Measurements from ENCODE around the gene SLC12A8. TPM values are rescaled to one million over a fixed set of nuclear protein-coding genes. Genes with fewer than 3 reads are reported as not detected.

SLC12A8 gene
- total and polyA plus RNA-seq, 2 donors from 2014 or later, result 5.4 to 29.1 TPM

DNA sequence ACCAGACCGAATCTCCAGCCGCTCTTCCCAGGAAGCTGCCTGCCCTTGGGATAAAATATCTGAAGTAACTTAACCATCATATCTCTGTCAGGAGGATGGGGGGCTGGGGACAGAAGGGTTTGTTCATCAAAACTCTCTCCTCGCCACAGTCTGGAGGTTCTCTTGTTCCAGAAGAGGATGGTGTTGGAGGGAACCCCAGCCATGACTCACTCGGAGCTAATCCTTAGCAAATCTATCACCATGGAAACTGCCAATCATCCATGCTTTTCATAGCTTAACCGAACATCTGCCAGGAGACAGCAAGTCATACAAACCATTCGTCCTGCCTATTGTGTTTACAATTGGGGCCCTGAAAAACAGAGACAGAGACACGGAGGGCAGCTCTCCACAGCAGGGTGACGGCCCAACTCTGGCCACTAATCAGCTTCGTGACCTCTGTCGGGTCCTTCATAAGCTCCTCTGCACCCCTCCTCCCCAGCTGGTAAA, 83.0 kb downstream of the SLC12A8 start:
- H3K36me3 ChIP-seq (ENCODE audit: control insufficient read depth in 2 of 3, insufficient read depth in 3 of 3, low read length in 3 of 3), result no peaks in the 10 kb centered on the region
- DNase-seq (no peak), FAIRE-seq (no peak)
- intact Hi-C loops (cut with DNase I), result no loop called here
- H3K9ac ChIP-seq (ENCODE audit: low read length in 3 of 3), result no peak overlapping the region
- no peaks in the 10 kb centered on the region for H3K4me1 ChIP-seq (ENCODE audit: control insufficient read depth in 2 of 3, insufficient read depth in 2 of 3, low read depth in 1 of 3, low read length in 3 of 3)
- TF ChIP-seq, protein P1, sequence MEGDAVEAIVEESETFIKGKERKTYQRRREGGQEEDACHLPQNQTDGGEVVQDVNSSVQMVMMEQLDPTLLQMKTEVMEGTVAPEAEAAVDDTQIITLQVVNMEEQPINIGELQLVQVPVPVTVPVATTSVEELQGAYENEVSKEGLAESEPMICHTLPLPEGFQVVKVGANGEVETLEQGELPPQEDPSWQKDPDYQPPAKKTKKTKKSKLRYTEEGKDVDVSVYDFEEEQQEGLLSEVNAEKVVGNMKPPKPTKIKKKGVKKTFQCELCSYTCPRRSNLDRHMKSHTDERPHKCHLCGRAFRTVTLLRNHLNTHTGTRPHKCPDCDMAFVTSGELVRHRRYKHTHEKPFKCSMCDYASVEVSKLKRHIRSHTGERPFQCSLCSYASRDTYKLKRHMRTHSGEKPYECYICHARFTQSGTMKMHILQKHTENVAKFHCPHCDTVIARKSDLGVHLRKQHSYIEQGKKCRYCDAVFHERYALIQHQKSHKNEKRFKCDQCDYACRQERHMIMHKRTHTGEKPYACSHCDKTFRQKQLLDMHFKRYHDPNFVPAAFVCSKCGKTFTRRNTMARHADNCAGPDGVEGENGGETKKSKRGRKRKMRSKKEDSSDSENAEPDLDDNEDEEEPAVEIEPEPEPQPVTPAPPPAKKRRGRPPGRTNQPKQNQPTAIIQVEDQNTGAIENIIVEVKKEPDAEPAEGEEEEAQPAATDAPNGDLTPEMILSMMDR (IDR thresholded peaks at IDR 0.05; ENCODE audit: borderline replicate concordance, extremely low read depth, insufficient read depth), result no peak
- H3K9me3 ChIP-seq (ENCODE audit: control insufficient read depth in 2 of 3, insufficient read depth in 1 of 3, low read length in 3 of 3), result no peaks in the 10 kb centered on the region
- H3K4me3 ChIP-seq (ENCODE audit: low read length in 3 of 3), result no peak overlapping the region
- H3K27me3 ChIP-seq (ENCODE audit: control insufficient read depth, insufficient read depth, low read length), result no peaks in the 10 kb centered on the region
- no peak overlapping the region for H3K27ac ChIP-seq (ENCODE audit: low read depth in 2 of 2, low read length in 2 of 2)

GRCh38 chr3:125128861-125129501, 83.6 kb downstream of the SLC12A8 start:
- intact Hi-C loops (cut with DNase I), result no loop called here
- no peaks in the 10 kb centered on the region for H3K9me3 ChIP-seq (ENCODE audit: control insufficient read depth in 2 of 3, insufficient read depth in 1 of 3, low read length in 3 of 3)
- H3K4me1 ChIP-seq (ENCODE audit: control insufficient read depth in 2 of 3, insufficient read depth in 2 of 3, low read depth in 1 of 3, low read length in 3 of 3), result no peaks in the 10 kb centered on the region
- H3K27me3 ChIP-seq (ENCODE audit: control insufficient read depth, insufficient read depth, low read length), result no peaks in the 10 kb centered on the region
- TF ChIP-seq, protein P1 (IDR thresholded peaks at IDR 0.05; ENCODE audit: borderline replicate concordance, extremely low read depth, insufficient read depth), result no peak
- H3K27ac ChIP-seq (ENCODE audit: low read depth in 2 of 2, low read length in 2 of 2), result no peak overlapping the region
- FAIRE-seq (no peak), DNase-seq (peak in 1 of 5 donors; percentile 37)
- H3K4me3 ChIP-seq (ENCODE audit: low read length in 3 of 3), result no peak overlapping the region
- H3K36me3 ChIP-seq (ENCODE audit: control insufficient read depth in 2 of 3, insufficient read depth in 3 of 3, low read length in 3 of 3), result no peaks in the 10 kb centered on the region
- H3K9ac ChIP-seq (ENCODE audit: low read length in 3 of 3), result no peak overlapping the region

DNA sequence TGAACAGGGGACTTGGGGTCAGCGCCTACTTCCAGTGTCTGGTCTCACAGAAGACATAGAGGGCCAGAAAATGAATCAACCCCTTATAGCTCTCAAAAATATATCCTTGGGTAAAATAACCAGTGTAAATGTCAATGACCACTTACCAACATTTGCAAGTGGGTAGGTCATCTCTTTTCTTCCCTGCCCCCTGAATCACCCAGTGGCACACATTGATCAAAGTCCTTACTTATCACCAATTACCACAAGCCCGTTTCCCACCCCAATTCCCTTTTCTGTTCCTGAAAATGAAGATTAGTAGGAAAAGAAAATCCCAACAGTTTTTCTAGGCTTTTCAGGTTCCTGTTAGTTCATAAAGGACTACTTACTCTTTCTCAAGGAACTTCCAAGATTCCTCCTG, 86.2 kb downstream of the SLC12A8 start:
- TF ChIP-seq, protein P1 (IDR thresholded peaks at IDR 0.05; ENCODE audit: borderline replicate concordance, extremely low read depth, insufficient read depth), result no peak
- no peak for FAIRE-seq
- H3K9me3 ChIP-seq (ENCODE audit: control insufficient read depth in 2 of 3, insufficient read depth in 1 of 3, low read length in 3 of 3), result no peaks in the 10 kb centered on the region
- no peaks in the 10 kb centered on the region for H3K4me1 ChIP-seq (ENCODE audit: control insufficient read depth in 2 of 3, insufficient read depth in 2 of 3, low read depth in 1 of 3, low read length in 3 of 3)
- intact Hi-C loops (cut with DNase I), result no loop called here
- no peak overlapping the region for H3K4me3 ChIP-seq (ENCODE audit: low read length in 3 of 3)
- H3K36me3 ChIP-seq (ENCODE audit: control insufficient read depth in 2 of 3, insufficient read depth in 3 of 3, low read length in 3 of 3), result no peaks in the 10 kb centered on the region
- no peak overlapping the region for H3K27ac ChIP-seq (ENCODE audit: low read depth in 2 of 2, low read length in 2 of 2)
- H3K27me3 ChIP-seq (ENCODE audit: control insufficient read depth, insufficient read depth, low read length), result no peaks in the 10 kb centered on the region
- DNase-seq, result no peak
- H3K9ac ChIP-seq (ENCODE audit: low read length in 3 of 3), result no peak overlapping the region

Measured in kidney (tissue), 14 donors.